Suprapubic skin (tissue), 4 donors: Measurements from ENCODE around the gene EXT2.

Experiments used
- CTCF ChIP-seq, 2 donors: fragments of 200-600 bp in 1 of 2; fragments of 450-650 bp in 1 of 2; sonication (generic) in 1 of 2; IDR thresholded peaks; one replicate each; pipeline ENCODE4 v1.5.1; 2016 to 2019; ENCODE audit warnings: antibody characterized with exemption in 2 of 2, mild to moderate bottlenecking in 1 of 2, moderate library complexity in 1 of 2
- EP300 ChIP-seq: sonication (generic); formaldehyde crosslinking; IDR thresholded peaks from one replicate; pipeline ENCODE4 v1.6.1; 2017; ENCODE audit warnings: antibody characterized with exemption
- POLR2A ChIP-seq, 2 donors: fragments of 450-650 bp; IDR thresholded peaks; one replicate each; pipeline ENCODE4 v1.6.1; 2017; ENCODE audit warnings: antibody characterized with exemption in 2 of 2, mild to moderate bottlenecking in 2 of 2, moderate library complexity in 2 of 2
- POLR2AphosphoS5 ChIP-seq, 3 donors: sonication (generic); formaldehyde crosslinking; IDR thresholded peaks; one replicate each; pipeline ENCODE4 v1.6.1; 2017; ENCODE audit warnings: antibody characterized with exemption in 3 of 3

- TF ChIP-seq POLR2AphosphoS5 (IDR thresholded peaks at IDR 0.05) (no peak), CTCF (IDR thresholded peaks at IDR 0.05) (no peak), EP300 (no peak), POLR2A (IDR thresholded peaks at IDR 0.05) (no peak)
Measured at GRCh38 chr11:44212128-44212527, 116.7 kb downstream of the EXT2 start.
